Ishikawa (cell line): ENCODE measurements around the gene PARP9.

Experiments
- CEBPB ChIP-seq: IDR thresholded peaks from 2 replicates; pipeline ENCODE4 v1.6.1; 2012
- RAD21 ChIP-seq: IDR thresholded peaks from 2 replicates; pipeline ENCODE4 v1.6.1; 2012; ENCODE audit warnings: low read depth

DNA sequence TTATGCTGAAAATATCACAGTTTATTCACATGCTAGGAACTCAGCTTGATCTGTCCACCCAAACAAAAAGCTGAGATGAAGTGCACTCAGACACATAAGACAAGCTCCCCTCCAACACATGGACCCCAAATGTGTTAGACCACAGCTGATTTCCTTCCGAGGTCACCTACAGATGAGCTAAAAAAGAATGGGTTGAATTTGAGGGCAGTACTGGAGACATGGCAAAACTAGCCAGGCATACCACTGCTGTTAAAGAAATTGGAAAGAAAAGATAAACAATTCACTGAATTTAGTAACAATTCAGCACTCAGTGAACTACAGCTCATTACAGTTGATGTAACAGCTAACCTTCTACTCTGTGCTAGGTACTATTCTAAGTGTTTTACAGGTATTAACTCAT is 15.5 kb downstream of the PARP9 start:
- no peak for TF ChIP-seq CEBPB
- no peak for TF ChIP-seq RAD21
